HepG2 (cell line): ENCODE measurements around the gene TUBB3. TPM values are rescaled to one million over a fixed set of nuclear protein-coding genes. Genes with fewer than 3 reads are reported as not detected.

ENCODE experiments used
- BORCS8-MEF2B ChIP-seq: sonication (generic); formaldehyde crosslinking; IDR thresholded peaks from 2 replicates; pipeline ENCODE4 v1.8.0; 2022; ENCODE audit warnings: mild to moderate bottlenecking, missing genetic modification reagents
- CSRNP2 ChIP-seq: sonication (generic); formaldehyde crosslinking; conservative IDR thresholded peaks from 2 replicates; pipeline ENCODE4 v1.8.0; 2022; ENCODE audit warnings: low read depth, missing genetic modification reagents
- ERF ChIP-seq: IDR thresholded peaks from 2 replicates; pipeline ENCODE4 v1.6.1; 2018; ENCODE audit warnings: missing biosample characterization, missing genetic modification reagents
- FOXO4 ChIP-seq: sonication (generic); formaldehyde crosslinking; conservative IDR thresholded peaks from 2 replicates; pipeline ENCODE4 v1.8.1; 2023; ENCODE audit warnings: missing genetic modification reagents
- GATAD1 ChIP-seq: IDR thresholded peaks from 2 replicates; pipeline ENCODE4 v1.6.1; 2016; ENCODE audit warnings: missing genetic modification reagents, missing compliant biosample characterization
- KDM5A ChIP-seq: fragments of 200-600 bp; sonication (generic); IDR thresholded peaks from 2 replicates; pipeline ENCODE4 v1.7.0; 2018; ENCODE audit warnings: antibody characterized with exemption, mild to moderate bottlenecking, low read length, borderline replicate concordance
- MIER2 ChIP-seq: IDR thresholded peaks from 2 replicates; pipeline ENCODE4 v1.6.1; 2016; ENCODE audit warnings: missing biosample characterization, missing genetic modification reagents
- MNT ChIP-seq: fragments of 450-650 bp; IDR thresholded peaks from 2 replicates; pipeline ENCODE4 v1.6.1; 2016
- NR0B2 ChIP-seq: sonication (generic); formaldehyde crosslinking; IDR thresholded peaks from 2 replicates; pipeline ENCODE4 v1.4.0; 2020; ENCODE audit warnings: mild to moderate bottlenecking, missing genetic modification reagents
- POLR2A ChIP-seq, 2 experiments: IDR thresholded peaks; 2 replicates each; pipeline ENCODE4 v1.6.1; 2011; ENCODE audit warnings: low read depth in 2 of 2, low read length in 2 of 2, mild to moderate bottlenecking in 1 of 2, moderate library complexity in 1 of 2; ENCODE audit not compliant: insufficient read depth in 1 of 2
- POLR2AphosphoS5 ChIP-seq: IDR thresholded peaks from 2 replicates; pipeline ENCODE4 v1.6.1; 2012; ENCODE audit warnings: low read depth, low read length
- RFX5 ChIP-seq: IDR thresholded peaks from 2 replicates; pipeline ENCODE4 v1.6.1; 2011; ENCODE audit warnings: low read depth, low read length, improper control_type of control experiment
- RFXAP ChIP-seq: sonication (generic); formaldehyde crosslinking; IDR thresholded peaks from 2 replicates; pipeline ENCODE4 v1.4.0; 2020; ENCODE audit warnings: missing genetic modification reagents, borderline replicate concordance
- SCMH1 ChIP-seq: sonication (generic); formaldehyde crosslinking; IDR thresholded peaks from 2 replicates; pipeline ENCODE4 v1.9.0; 2021; ENCODE audit warnings: missing genetic modification reagents, mild to moderate bottlenecking, borderline replicate concordance
- SMAD3 ChIP-seq: sonication (generic); formaldehyde crosslinking; IDR thresholded peaks from 2 replicates; pipeline ENCODE4 v1.4.0; 2020; ENCODE audit warnings: missing genetic modification reagents
- SSRP1 ChIP-seq: IDR thresholded peaks from 2 replicates; pipeline ENCODE4 v1.6.1; 2016; ENCODE audit warnings: control low read depth
- THAP7 ChIP-seq: sonication (generic); formaldehyde crosslinking; IDR thresholded peaks from 2 replicates; pipeline ENCODE4 v1.8.1; 2023; ENCODE audit warnings: mild to moderate bottlenecking, missing genetic modification reagents
- ZNF124 ChIP-seq: sonication (generic); formaldehyde crosslinking; IDR thresholded peaks from 2 replicates; pipeline ENCODE4 v1.4.0; 2020; ENCODE audit warnings: missing genetic modification reagents
- ZNF138 ChIP-seq: sonication (generic); formaldehyde crosslinking; IDR thresholded peaks from 2 replicates; pipeline ENCODE4 v1.5.0; 2020; ENCODE audit warnings: mild to moderate bottlenecking, low read depth, missing genetic modification reagents
- ZNF253 ChIP-seq: sonication (generic); formaldehyde crosslinking; IDR thresholded peaks from 2 replicates; pipeline ENCODE4 v1.8.0; 2022; ENCODE audit warnings: mild to moderate bottlenecking, missing genetic modification reagents, borderline replicate concordance
- ZNF296 ChIP-seq: sonication (generic); formaldehyde crosslinking; conservative IDR thresholded peaks from 2 replicates; pipeline ENCODE4 v1.5.0; 2020; ENCODE audit warnings: mild to moderate bottlenecking, missing genetic modification reagents
- ZNF577 ChIP-seq: sonication (generic); formaldehyde crosslinking; IDR thresholded peaks from 2 replicates; pipeline ENCODE4 v1.4.0; 2020; ENCODE audit warnings: mild to moderate bottlenecking, low read depth, missing genetic modification reagents, borderline replicate concordance
- ZNF709 ChIP-seq: sonication (generic); formaldehyde crosslinking; IDR thresholded peaks from 2 replicates; pipeline ENCODE4 v1.5.0; 2020; ENCODE audit warnings: mild to moderate bottlenecking, missing genetic modification reagents
- ZNF776 ChIP-seq: sonication (generic); formaldehyde crosslinking; IDR thresholded peaks from 2 replicates; pipeline ENCODE4 v1.4.0; 2020; ENCODE audit warnings: mild to moderate bottlenecking, missing genetic modification reagents
- ZZZ3 ChIP-seq: sonication (generic); formaldehyde crosslinking; IDR thresholded peaks from 2 replicates; pipeline ENCODE4 v1.4.0; 2020; ENCODE audit warnings: missing genetic modification reagents, mild to moderate bottlenecking, borderline replicate concordance
- polyA plus RNA-seq, 8 experiments: library from polyadenylated mRNA; depleted of rRNA in 3 of 8; stranded (reverse) in 7 of 8; unstranded in 1 of 8; fragments of >200 nt; fragmentation: Illumina TruSeq in 4 of 8; extraction: Trizol in 4 of 8; gene quantifications; 2 replicates each; pipeline versions ENCODE4 v1.2.1 to v1.2.3, GENCODE V29; 2011 to 2016; ENCODE audit warnings: low read depth in 4 of 8, missing spikeins in 1 of 8, mixed read lengths in 1 of 8; ENCODE audit not compliant: insufficient read depth in 1 of 8
- total RNA-seq, 5 experiments: library from RNA; depleted of rRNA; stranded (reverse); fragments of >200 nt; fragmentation: Illumina TruSeq; extraction: Trizol; gene quantifications; 2 replicates each; pipeline ENCODE4 v1.2.3, GENCODE V29; 2016; ENCODE audit warnings: low read depth in 1 of 5

The TUBB3 gene
- total and polyA plus RNA-seq, 2 of the 13 experiments (the other 11 are each of a cell fraction or from before 2014, with no cell fraction given) = 110 to 185 TPM

GRCh38 chr16:89909777-89910716 lies 13.1 kb upstream of the TUBB3 start (continued):
- TF ChIP-seq KDM5A = no peak
- no peak for TF ChIP-seq RFXAP (CRISPR knock-in tag)
- no peak for TF ChIP-seq POLR2AphosphoS5
- no peak for TF ChIP-seq MNT
- no peak for TF ChIP-seq MIER2 (CRISPR knock-in tag)
- TF ChIP-seq ZNF709 (CRISPR knock-in tag) = no peak
- no peak for TF ChIP-seq POLR2A (IDR thresholded peaks at IDR 0.05; ENCODE audit: insufficient read depth in 1 of 2, low read depth in 2 of 2, low read length in 2 of 2)
- 0 out of 2 replicates have a peak, but pooled peaks have one; percentile 40 for TF ChIP-seq ZNF776 (CRISPR knock-in tag)
- no peak for TF ChIP-seq RFX5
- no peak for TF ChIP-seq ZZZ3 (CRISPR knock-in tag)
- no peak for TF ChIP-seq CSRNP2 (CRISPR knock-in tag)
- TF ChIP-seq FOXO4 = no peak
- TF ChIP-seq ERF (CRISPR knock-in tag) = peak; percentile 54; the same call in 1 of the 2 replicates
- peak; percentile 85; the same call in 1 of the 2 replicates for TF ChIP-seq SSRP1 (CRISPR knock-in tag)
- peak; percentile 31; the same call in 1 of the 2 replicates for TF ChIP-seq NR0B2
- no peak for TF ChIP-seq SMAD3
- peak; percentile 80; the same call in 1 of the 2 replicates for TF ChIP-seq ZNF124
- TF ChIP-seq BORCS8-MEF2B (CRISPR knock-in tag) = peak; percentile 15; the same call in 1 of the 2 replicates
- no peak for TF ChIP-seq ZNF577 (CRISPR knock-in tag)
- TF ChIP-seq SCMH1 (CRISPR knock-in tag) = no peak
- TF ChIP-seq ZNF253 (CRISPR knock-in tag) = 0 out of 2 replicates have a peak, but pooled peaks have one; percentile 39
- peak; percentile 43; the same call in 1 of the 2 replicates for TF ChIP-seq GATAD1 (CRISPR knock-in tag)
- TF ChIP-seq ZNF138 (CRISPR knock-in tag) = no peak
- no peak for TF ChIP-seq THAP7
- no peak for TF ChIP-seq ZNF296
